Motor neuron (in vitro differentiated cells): Measurements from ENCODE around the gene USP21. TPM values are rescaled to one million over a fixed set of nuclear protein-coding genes. Genes with fewer than 3 reads are reported as not detected.

Source experiments
- ATAC-seq, 8 experiments: fragments of 200-7000 bp; cut with Tn5 transposase; replicated peaks in 6 of 8; 2 replicates each; pipeline ENCODE4 v1.8.0; 2021; ENCODE audit warnings: mild to moderate bottlenecking in 8 of 8, moderate library complexity in 8 of 8
- H3K27ac ChIP-seq, 2 donors: fragments of 250-450 bp; sonication (Bioruptor Pico); 2 replicates each; pipeline ENCODE4 v1.9.0; 2021; ENCODE audit warnings: antibody characterized with exemption in 2 of 2, mild to moderate bottlenecking in 2 of 2, moderate library complexity in 1 of 2
- H3K4me1 ChIP-seq, 2 donors: fragments of 250-450 bp; sonication (Bioruptor Pico); replicated peaks in 1 of 2; 2 replicates each; pipeline ENCODE4 v1.6.1; 2021; ENCODE audit warnings: antibody characterized with exemption in 2 of 2, mild to moderate bottlenecking in 2 of 2, moderate library complexity in 1 of 2
- H3K4me3 ChIP-seq, 5 donors: fragments of 250-450 bp; sonication (Bioruptor Pico); 2 replicates each; pipeline ENCODE4 v1.9.0; 2021; ENCODE audit warnings: antibody characterized with exemption in 5 of 5, mild to moderate bottlenecking in 5 of 5, moderate library complexity in 4 of 5
- WGBS, 10 experiments: fragments of 450-650 bp; shearing (Covaris generic); methylation state at CpG; one replicate each; pipeline ENCODE4 v1.0.0; 2022; 5-methylcytosine and 5-hydroxymethylcytosine counted together
- in situ Hi-C, 9 experiments: fragments of 400-800 bp; cut with MboI; loops; one replicate each; pipeline ENCODE4 v1.15.0; 2021; ENCODE audit warnings: low sequenced_read_pairs in 9 of 9, low pct_unique_long_range_greater_than_20kb in 2 of 9; ENCODE audit not compliant: unreplicated experiment in 9 of 9
- total RNA-seq, 8 experiments: library from RNA; unstranded; fragments of 300-600 nt; gene quantifications; 2 replicates each; pipeline versions ENCODE4 v1.2.3 to v1.2.4, GENCODE V29; 2022

The USP21 gene
- total RNA-seq, 8 experiments from 2014 or later = 11.2 to 30.4 (median 22.8) TPM

DNA sequence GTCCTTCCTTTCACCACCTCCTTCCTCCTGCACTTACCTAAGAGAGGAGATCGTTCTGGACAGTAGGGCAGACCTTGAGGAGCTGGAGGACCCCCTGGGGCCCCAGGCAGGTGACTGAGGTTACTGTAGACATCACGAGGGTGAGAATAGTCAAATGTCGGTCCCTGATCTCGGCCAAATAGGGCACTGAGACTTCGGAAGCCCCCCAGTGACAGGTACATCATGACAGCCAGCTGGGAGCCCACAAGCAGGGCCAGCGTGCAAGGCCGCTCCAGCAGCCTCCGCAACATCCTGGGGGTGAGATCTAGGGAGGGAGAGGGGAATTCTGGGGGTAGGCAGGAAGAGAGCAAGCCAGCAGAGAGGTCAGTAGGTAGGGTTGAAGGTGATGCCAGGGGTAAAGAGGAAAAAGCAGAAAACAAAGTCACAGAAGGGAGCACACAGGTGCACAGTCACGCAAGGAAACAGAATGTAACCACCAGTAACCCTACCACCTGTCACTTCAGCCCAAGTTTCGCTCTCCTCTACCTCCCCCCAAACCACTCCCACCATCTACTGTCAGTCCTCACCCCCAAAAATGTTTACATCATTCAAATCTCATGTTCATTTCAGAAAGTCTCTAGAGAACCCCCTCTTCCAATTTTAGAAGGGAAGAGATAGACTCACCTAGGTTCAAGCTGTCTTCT, 16.6 kb downstream of the USP21 start:
- Histone ChIP-seq H3K4me1 (peaks cover 12 to 13% of the 10 kb centered on the region in 2 donors), H3K4me3 (peak overlapping the region in 4 of 5 donors; percentile 59 to 86 (median 70)), H3K27ac (no peak overlapping the region)
- no peak for ATAC-seq
- WGBS, 10 experiments = 85 to 94% (median 87%) methylated on average over 5 to 9 of the region's 10 CpGs; no CpG with 5 or more reads in 6 of the 10 experiments
- in situ Hi-C loops = no loop called here

- peak in 3 of 8 experiments; percentile 3 to 6 (median 5) for ATAC-seq
- in situ Hi-C loops = no loop called here
- Histone ChIP-seq H3K4me1 (peaks cover 12 to 13% of the 10 kb centered on the region in 2 donors), H3K4me3 (peak overlapping the region; percentile 59 to 87 (median 72)), H3K27ac (peak overlapping the region; percentile 73 to 84)
- 24 to 100% (median 33%) methylated on average over 1 to 8 of the region's 17 CpGs; no CpG with 5 or more reads in 4 of the 10 experiments for WGBS, 10 experiments
Measured at GRCh38 chr1:161176468-161177111, 17.3 kb downstream of the USP21 start.

DNA sequence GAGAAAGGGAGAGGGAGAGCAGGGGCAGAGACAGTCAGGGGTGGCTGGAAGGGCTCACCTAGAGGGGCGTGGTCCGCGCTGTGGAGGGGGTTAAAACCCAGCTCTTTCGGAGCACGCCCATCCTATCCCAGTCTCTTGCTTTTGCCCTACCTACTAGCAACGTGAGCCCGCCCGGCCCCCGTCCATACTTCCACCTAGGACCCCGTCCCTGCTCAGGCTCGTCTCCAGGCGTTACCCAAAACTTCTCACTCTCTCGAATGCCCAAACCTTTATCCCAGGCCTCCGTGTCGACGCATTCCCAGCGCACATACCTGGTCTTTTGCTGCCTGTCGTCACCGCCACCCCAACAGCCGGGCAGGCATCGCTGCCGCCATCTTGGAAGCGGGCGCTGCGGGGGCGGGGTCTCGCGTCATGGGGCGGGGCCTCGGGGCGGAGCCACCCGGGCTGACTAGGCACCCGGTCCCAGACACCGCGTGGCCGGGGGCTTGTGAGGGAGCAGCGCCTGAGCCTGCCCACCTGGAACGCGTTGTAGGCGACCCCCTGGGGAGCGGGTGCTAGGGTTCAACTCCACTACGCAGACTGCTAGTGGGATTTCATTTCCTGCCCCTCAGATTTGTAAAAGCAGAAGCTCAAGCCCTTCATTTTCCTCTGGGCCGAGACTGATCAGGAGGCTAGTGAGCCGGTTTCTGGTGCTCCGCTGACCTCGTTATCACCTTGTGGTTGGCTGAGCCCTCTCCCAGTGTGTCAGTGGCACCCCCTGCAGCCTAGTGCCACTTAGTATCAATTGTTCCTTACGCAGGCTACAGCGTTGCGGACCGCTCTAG, 18.0 kb downstream of the USP21 start, which contains the start of gene B4GALT3:
B4GALT3 (minus strand) TSS at position 396 of the 824 bp plus-strand sequence. CDS start 1,447 bp downstream, outside the sequence.
- ATAC-seq = peak; percentile 78 to 97 (median 97)
- Histone ChIP-seq H3K27ac (peak within 1 kb of the TSS; percentile 73 to 84), H3K4me1 (peaks cover 12 to 13% of the 10 kb centered on the region in 2 donors), H3K4me3 (peak within 1 kb of the TSS; percentile 59 to 87 (median 72))
- WGBS, 10 experiments = 11 to 100% (median 21%) methylated on average over 4 to 21 of the region's 50 CpGs; no CpG with 5 or more reads in 3 of the 10 experiments
- in situ Hi-C loops = no loop called here

DNA sequence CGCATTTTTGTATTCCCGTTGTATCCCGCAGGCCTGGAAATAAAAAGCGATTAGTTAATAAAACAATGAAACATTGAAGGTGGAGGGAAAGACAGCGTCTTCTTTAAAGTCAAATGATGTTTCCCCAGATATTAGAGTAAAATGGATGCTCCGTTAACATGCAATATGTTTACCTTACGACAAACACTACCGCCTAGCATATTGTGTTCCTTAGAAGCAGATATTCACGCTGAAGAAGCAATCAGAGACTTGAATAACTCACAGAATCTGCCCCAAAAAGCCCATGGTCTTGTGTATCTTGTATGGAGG, 18.6 kb downstream of the USP21 start:
- in situ Hi-C loops = no loop called here
- no peak for ATAC-seq
- Histone ChIP-seq H3K27ac (peak overlapping the region; percentile 73 to 84), H3K4me1 (peaks cover 12 to 13% of the 10 kb centered on the region in 2 donors), H3K4me3 (peak overlapping the region; percentile 59 to 87 (median 72))
- 59 to 84% (median 71%) methylated on average over 2 to 9 of the region's 9 CpGs for WGBS, 10 experiments

- ATAC-seq = no peak
- in situ Hi-C loops = no loop called here
- H3K27ac ChIP-seq = no peak overlapping the region
- peaks cover 12 to 13% of the 10 kb centered on the region in 2 donors for H3K4me1 ChIP-seq
- H3K4me3 ChIP-seq = no peak overlapping the region
- WGBS, 10 experiments = 70 to 100% (median 95%) methylated on average over 1 to 3 of the region's 3 CpGs; no CpG with 5 or more reads in 2 of the 10 experiments
Measured at GRCh38 chr1:161179698-161180097, 20.4 kb downstream of the USP21 start.

DNA sequence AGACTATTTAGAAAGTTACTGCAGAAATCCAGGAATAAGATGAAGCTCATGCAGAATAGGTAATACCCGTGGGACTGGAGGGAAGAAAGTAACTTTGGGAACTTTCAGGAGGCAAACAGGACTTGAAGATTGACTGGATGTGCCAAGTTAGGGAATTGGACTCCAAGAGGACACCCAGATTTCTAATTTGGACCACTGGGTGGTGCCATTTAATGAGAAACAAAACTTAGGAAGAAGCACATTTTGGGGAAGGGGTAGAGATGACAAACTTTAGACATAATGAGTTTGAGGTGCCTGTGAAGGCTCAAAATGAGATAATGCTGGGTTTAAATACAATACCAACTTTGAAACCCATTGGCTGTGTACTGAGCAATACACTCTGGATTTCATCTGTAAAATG, 21.3 kb downstream of the USP21 start:
- WGBS, 10 experiments = 0 to 60% (median 38%) methylated on average over 1 of the region's 1 CpG; no CpG with 5 or more reads in 3 of the 10 experiments
- in situ Hi-C loops = no loop called here
- H3K4me3 ChIP-seq = no peak overlapping the region

GRCh38 chr1:161182214-161182613, 22.9 kb downstream of the USP21 start:
- H3K4me1 ChIP-seq = peaks cover 7% of the 10 kb centered on the region in 2 donors
- peak in 2 of 8 experiments; percentile 22 to 60 for ATAC-seq
- in situ Hi-C loops = no loop called here
- no peak overlapping the region for H3K27ac ChIP-seq
- no peak overlapping the region for H3K4me3 ChIP-seq
- 17 to 100% (median 85%) methylated on average over 1 of the region's 1 CpG; no CpG with 5 or more reads in 2 of the 10 experiments for WGBS, 10 experiments

More for the DNA sequence above, 21.3 kb downstream of the USP21 start:
- Histone ChIP-seq H3K4me1 (peaks cover 12 to 13% of the 10 kb centered on the region in 2 donors), H3K27ac (no peak overlapping the region)
- ATAC-seq = no peak

- no peaks in the 10 kb centered on the region for H3K4me1 ChIP-seq
- H3K4me3 ChIP-seq = no peak overlapping the region
- ATAC-seq = peak in 3 of 8 experiments; percentile 33 to 44 (median 35)
- 7 to 43% (median 38%) methylated on average over 1 to 3 of the region's 3 CpGs; no CpG with 5 or more reads in 3 of the 10 experiments for WGBS, 10 experiments
- in situ Hi-C loops = no loop called here
- H3K27ac ChIP-seq = no peak overlapping the region
Measured at GRCh38 chr1:161185282-161185682, 26.0 kb downstream of the USP21 start.

- no peaks in the 10 kb centered on the region for H3K4me1 ChIP-seq
- H3K4me3 ChIP-seq = no peak overlapping the region
- H3K27ac ChIP-seq = no peak overlapping the region
- in situ Hi-C loops = no loop called here
- peak in 1 of 8 experiments; percentile 0 for ATAC-seq
- WGBS, 10 experiments = 11 to 71% (median 40%) methylated on average over 1 to 2 of the region's 2 CpGs; no CpG with 5 or more reads in 1 of the 10 experiments
Measured at GRCh38 chr1:161185732-161186311, 26.5 kb downstream of the USP21 start.

DNA sequence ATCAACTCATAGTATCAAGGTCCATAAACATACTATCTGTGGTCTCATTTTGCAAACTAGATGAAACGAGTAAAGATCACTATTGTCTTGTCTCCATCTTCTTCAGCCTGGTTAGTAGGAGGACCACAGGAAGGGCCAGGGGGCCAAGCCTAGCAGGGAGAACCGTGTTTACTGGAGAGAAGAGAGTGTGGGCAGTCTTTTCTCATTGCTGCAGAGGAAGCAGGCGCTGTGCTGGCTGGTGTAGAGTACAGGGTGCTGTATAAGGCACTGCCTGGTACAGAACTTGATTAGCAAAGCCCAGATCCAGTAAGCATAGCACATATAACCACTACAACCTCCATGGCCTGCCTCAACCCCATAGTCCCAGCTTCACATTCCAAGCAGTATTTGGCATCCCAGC, 28.0 kb downstream of the USP21 start:
- H3K4me3 ChIP-seq = no peak overlapping the region
- no peak overlapping the region for H3K27ac ChIP-seq
- in situ Hi-C loops = no loop called here
- 0 to 100% (median 80%) methylated on average over 1 to 3 of the region's 3 CpGs; no CpG with 5 or more reads in 1 of the 10 experiments for WGBS, 10 experiments
- ATAC-seq = peak in 2 of 8 experiments; percentile 0 to 17
- no peaks in the 10 kb centered on the region for H3K4me1 ChIP-seq

DNA sequence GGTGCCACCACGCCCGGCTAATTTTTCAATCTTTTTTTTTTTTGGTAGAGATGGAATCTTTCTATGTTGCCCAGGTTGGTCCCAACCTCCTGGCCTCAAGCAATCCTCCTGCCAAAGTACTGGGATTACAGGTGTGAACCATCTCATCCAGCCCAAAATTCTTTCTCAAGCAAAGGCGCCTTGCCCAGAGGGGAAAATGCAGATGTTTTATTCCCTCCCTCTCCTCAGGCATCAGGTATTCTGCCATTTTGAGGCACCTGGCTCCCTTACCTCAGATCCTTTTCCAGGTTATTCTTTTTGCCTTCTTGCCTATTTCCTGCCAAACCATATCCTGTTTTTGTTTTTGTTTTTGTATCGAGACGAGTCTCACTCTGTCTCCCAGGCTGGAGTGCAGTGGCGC, 29.1 kb downstream of the USP21 start:
- ATAC-seq = no peak
- Histone ChIP-seq H3K4me3 (no peak overlapping the region), H3K27ac (no peak overlapping the region), H3K4me1 (peaks cover 3 to 4% of the 10 kb centered on the region in 2 donors)
- WGBS, 10 experiments = 60 to 100% (median 86%) methylated on average over 1 to 5 of the region's 6 CpGs; no CpG with 5 or more reads in 2 of the 10 experiments
- in situ Hi-C loops = no loop called here

- Histone ChIP-seq H3K4me3 (no peak overlapping the region), H3K4me1 (peaks cover 3 to 4% of the 10 kb centered on the region in 2 donors), H3K27ac (no peak overlapping the region)
- peak in 1 of 8 experiments; percentile 1 for ATAC-seq
- in situ Hi-C loops = no loop called here
- 15 to 100% (median 90%) methylated on average over 3 to 5 of the region's 5 CpGs; no CpG with 5 or more reads in 5 of the 10 experiments for WGBS, 10 experiments
Measured at GRCh38 chr1:161189036-161189435, 29.7 kb downstream of the USP21 start.
